DND-41 (cell line): ENCODE data around the gene RAB7B.

Experiments used
- EZH2 ChIP-seq: IDR thresholded peaks from 3 replicates; pipeline ENCODE4 v1.6.1; 2012; ENCODE audit warnings: borderline replicate concordance, low read depth, mild to moderate bottlenecking, moderate library complexity, low read length, inconsistent platforms; ENCODE audit not compliant: severe bottlenecking
- TF ChIP-seq, protein P1 (sequence below): IDR thresholded peaks from 2 replicates; pipeline ENCODE4 v1.5.1; 2012; ENCODE audit warnings: borderline replicate concordance, low read length, moderate library complexity, mild to moderate bottlenecking; ENCODE audit not compliant: poor library complexity, severe bottlenecking; ENCODE audit errors: extremely low read depth

DNA sequence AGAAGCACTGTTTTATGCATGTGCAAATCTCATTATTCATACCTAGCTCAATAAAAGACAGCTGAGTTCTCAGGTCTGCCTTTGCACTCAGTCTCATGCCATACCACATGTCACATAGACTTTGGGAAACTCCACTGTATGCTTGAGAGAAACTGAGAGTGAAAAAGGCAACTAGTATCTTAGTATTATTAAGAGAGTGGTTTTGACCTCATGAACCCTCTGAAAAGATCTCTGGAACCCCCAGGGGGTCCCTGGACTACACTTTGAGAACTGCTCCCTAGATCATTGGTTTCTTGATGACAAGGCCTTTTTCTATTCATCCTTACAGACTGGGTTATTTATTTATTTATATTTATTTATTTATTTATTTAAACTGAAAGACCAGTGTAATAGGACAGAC is 46.1 kb upstream of the RAB7B start:
- TF ChIP-seq, protein P1, sequence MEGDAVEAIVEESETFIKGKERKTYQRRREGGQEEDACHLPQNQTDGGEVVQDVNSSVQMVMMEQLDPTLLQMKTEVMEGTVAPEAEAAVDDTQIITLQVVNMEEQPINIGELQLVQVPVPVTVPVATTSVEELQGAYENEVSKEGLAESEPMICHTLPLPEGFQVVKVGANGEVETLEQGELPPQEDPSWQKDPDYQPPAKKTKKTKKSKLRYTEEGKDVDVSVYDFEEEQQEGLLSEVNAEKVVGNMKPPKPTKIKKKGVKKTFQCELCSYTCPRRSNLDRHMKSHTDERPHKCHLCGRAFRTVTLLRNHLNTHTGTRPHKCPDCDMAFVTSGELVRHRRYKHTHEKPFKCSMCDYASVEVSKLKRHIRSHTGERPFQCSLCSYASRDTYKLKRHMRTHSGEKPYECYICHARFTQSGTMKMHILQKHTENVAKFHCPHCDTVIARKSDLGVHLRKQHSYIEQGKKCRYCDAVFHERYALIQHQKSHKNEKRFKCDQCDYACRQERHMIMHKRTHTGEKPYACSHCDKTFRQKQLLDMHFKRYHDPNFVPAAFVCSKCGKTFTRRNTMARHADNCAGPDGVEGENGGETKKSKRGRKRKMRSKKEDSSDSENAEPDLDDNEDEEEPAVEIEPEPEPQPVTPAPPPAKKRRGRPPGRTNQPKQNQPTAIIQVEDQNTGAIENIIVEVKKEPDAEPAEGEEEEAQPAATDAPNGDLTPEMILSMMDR: no peak
- TF ChIP-seq EZH2: no peak
